HepG2 (cell line): ENCODE data around the gene PPP1R18. TPM values are rescaled to one million over a fixed set of nuclear protein-coding genes. Genes with fewer than 3 reads are reported as not detected.
A peak's percentile ranks its signal among the peaks of the same experiment; 100 is the strongest.

Source experiments
- CERS6 ChIP-seq: sonication (generic); formaldehyde crosslinking; IDR thresholded peaks from 2 replicates; pipeline ENCODE4 v1.5.0; 2020; ENCODE audit warnings: missing genetic modification reagents
- CREB1 ChIP-seq, 2 experiments: fragments of 450-650 bp in 1 of 2; IDR thresholded peaks; 2 replicates each; pipeline ENCODE4 v1.6.1; 2016 to 2017; ENCODE audit warnings: control low read depth in 1 of 2, mild to moderate bottlenecking in 1 of 2, missing compliant biosample characterization in 1 of 2, missing genetic modification characterization in 1 of 2
- DDIT3 ChIP-seq: sonication (generic); formaldehyde crosslinking; IDR thresholded peaks from 2 replicates; pipeline ENCODE4 v1.4.0; 2020; ENCODE audit warnings: mild to moderate bottlenecking, missing genetic modification reagents
- ERF ChIP-seq: IDR thresholded peaks from 2 replicates; pipeline ENCODE4 v1.6.1; 2018; ENCODE audit warnings: missing biosample characterization, missing genetic modification reagents
- ESRRA ChIP-seq: sonication (generic); formaldehyde crosslinking; IDR thresholded peaks from 2 replicates; pipeline ENCODE4 v1.5.1; 2020; ENCODE audit warnings: mild to moderate bottlenecking, low read depth, missing genetic modification reagents
- GABPA ChIP-seq, 2 experiments: IDR thresholded peaks; 2 replicates each; pipeline ENCODE4 v1.6.1; 2011 to 2016; ENCODE audit warnings: low read depth in 2 of 2, low read length in 1 of 2, missing biosample characterization in 1 of 2, missing genetic modification characterization in 1 of 2
- NCOA5 ChIP-seq: sonication (generic); formaldehyde crosslinking; IDR thresholded peaks from 2 replicates; pipeline ENCODE4 v1.4.0; 2020; ENCODE audit warnings: missing genetic modification reagents
- NFRKB ChIP-seq: fragments of 450-650 bp; IDR thresholded peaks from 2 replicates; pipeline ENCODE4 v1.6.1; 2017
- PLRG1 ChIP-seq: fragments of 450-650 bp; conservative IDR thresholded peaks from 2 replicates; pipeline ENCODE4 v1.6.1; 2016
- PRDM4 ChIP-seq: sonication (generic); formaldehyde crosslinking; IDR thresholded peaks from 2 replicates; pipeline ENCODE4 v1.9.0; 2021; ENCODE audit warnings: missing genetic modification reagents, borderline replicate concordance
- RBFOX2 ChIP-seq: fragments of 200-400 bp; formaldehyde crosslinking; IDR thresholded peaks from 2 replicates; pipeline ENCODE4 v1.6.1; 2017; ENCODE audit warnings: low read depth, mild to moderate bottlenecking, low read length
- RXRB ChIP-seq: IDR thresholded peaks from 2 replicates; pipeline ENCODE4 v1.6.1; 2016; ENCODE audit warnings: borderline replicate concordance, missing genetic modification reagents, missing compliant biosample characterization
- SALL1 ChIP-seq: sonication (generic); formaldehyde crosslinking; IDR thresholded peaks from 2 replicates; pipeline ENCODE4 v1.8.0; 2022; ENCODE audit warnings: mild to moderate bottlenecking, missing genetic modification reagents
- SKIL ChIP-seq: sonication (generic); formaldehyde crosslinking; IDR thresholded peaks from 2 replicates; pipeline ENCODE4 v1.8.0; 2022; ENCODE audit warnings: missing genetic modification reagents, mild to moderate bottlenecking, moderate library complexity, borderline replicate concordance
- ZFP36L2 ChIP-seq: sonication (generic); formaldehyde crosslinking; IDR thresholded peaks from 2 replicates; pipeline ENCODE4 v1.4.0; 2020; ENCODE audit warnings: missing genetic modification reagents
- ZFP37 ChIP-seq: sonication (generic); formaldehyde crosslinking; IDR thresholded peaks from 2 replicates; pipeline ENCODE4 v1.4.0; 2020; ENCODE audit warnings: missing genetic modification reagents, borderline replicate concordance
- ZNF446 ChIP-seq: sonication (generic); formaldehyde crosslinking; IDR thresholded peaks from 2 replicates; pipeline ENCODE4 v1.5.0; 2020; ENCODE audit warnings: mild to moderate bottlenecking, missing genetic modification reagents
- ZNF7 ChIP-seq: IDR thresholded peaks from 2 replicates; pipeline ENCODE4 v1.6.1; 2016; ENCODE audit warnings: missing biosample characterization, missing genetic modification reagents
- ZNF740 ChIP-seq: sonication (generic); formaldehyde crosslinking; IDR thresholded peaks from 2 replicates; pipeline ENCODE4 v1.4.0; 2020; ENCODE audit warnings: missing genetic modification reagents
- ZNF747 ChIP-seq: sonication (generic); formaldehyde crosslinking; IDR thresholded peaks from 2 replicates; pipeline ENCODE4 v1.8.1; 2023; ENCODE audit warnings: missing genetic modification reagents, mild to moderate bottlenecking, borderline replicate concordance
- ZNF749 ChIP-seq: sonication (generic); formaldehyde crosslinking; IDR thresholded peaks from 2 replicates; pipeline ENCODE4 v1.8.0; 2022; ENCODE audit warnings: mild to moderate bottlenecking, missing genetic modification reagents, moderate library complexity, borderline replicate concordance
- ZNF777 ChIP-seq: sonication (generic); formaldehyde crosslinking; IDR thresholded peaks from 2 replicates; pipeline ENCODE4 v1.4.0; 2020; ENCODE audit warnings: missing genetic modification reagents
- ZNF781 ChIP-seq: sonication (generic); formaldehyde crosslinking; IDR thresholded peaks from 2 replicates; pipeline ENCODE4 v1.5.1; 2020; ENCODE audit warnings: borderline replicate concordance, mild to moderate bottlenecking, missing genetic modification reagents; ENCODE audit errors: not compliant biosample characterization
- ZNF792 ChIP-seq: IDR thresholded peaks from 2 replicates; pipeline ENCODE4 v1.6.1; 2016
- ZNF879 ChIP-seq: sonication (generic); formaldehyde crosslinking; IDR thresholded peaks from 2 replicates; pipeline ENCODE4 v1.8.1; 2023; ENCODE audit warnings: missing genetic modification reagents
- polyA plus RNA-seq, 8 experiments: library from polyadenylated mRNA; depleted of rRNA in 3 of 8; stranded (reverse) in 7 of 8; unstranded in 1 of 8; fragments of >200 nt; fragmentation: Illumina TruSeq in 4 of 8; extraction: Trizol in 4 of 8; gene quantifications; 2 replicates each; pipeline versions ENCODE4 v1.2.1 to v1.2.3, GENCODE V29; 2011 to 2016; ENCODE audit warnings: low read depth in 4 of 8, missing spikeins in 1 of 8, mixed read lengths in 1 of 8; ENCODE audit not compliant: insufficient read depth in 1 of 8
- total RNA-seq, 5 experiments: library from RNA; depleted of rRNA; stranded (reverse); fragments of >200 nt; fragmentation: Illumina TruSeq; extraction: Trizol; gene quantifications; 2 replicates each; pipeline ENCODE4 v1.2.3, GENCODE V29; 2016; ENCODE audit warnings: low read depth in 1 of 5

The PPP1R18 gene
- total and polyA plus RNA-seq, 2 of the 13 experiments (the other 11 are each of a cell fraction or from before 2014, with no cell fraction given) = 4.9 to 9.2 TPM

- peak; percentile 57; the same call in 1 of the 2 replicates for TF ChIP-seq ZNF879 (CRISPR knock-in tag)
- no peak for TF ChIP-seq ZNF7
- TF ChIP-seq DDIT3 = no peak
- no peak for TF ChIP-seq CERS6 (CRISPR knock-in tag)
- TF ChIP-seq PLRG1 = no peak
- TF ChIP-seq SKIL = no peak
- peak; percentile 96 for TF ChIP-seq ERF (CRISPR knock-in tag)
- TF ChIP-seq ZFP36L2 (CRISPR knock-in tag) = no peak
- no peak for TF ChIP-seq NFRKB
- peak; percentile 85 for TF ChIP-seq RBFOX2
- peak; percentile 78 for TF ChIP-seq SALL1
- TF ChIP-seq ZFP37 (CRISPR knock-in tag) = no peak; the same call in 1 of the 2 replicates
- TF ChIP-seq CREB1 (IDR thresholded peaks at IDR 0.05) = 0 out of 2 replicates have a peak, but pooled peaks have one; percentile 19
- peak; percentile 83 for TF ChIP-seq CREB1 (CRISPR knock-in tag; IDR thresholded peaks at IDR 0.05)
- peak; percentile 80; the same call in 1 of the 2 replicates for TF ChIP-seq RXRB (CRISPR knock-in tag)
- TF ChIP-seq NCOA5 (CRISPR knock-in tag) = no peak
- TF ChIP-seq ZNF781 = peak; percentile 69
- TF ChIP-seq GABPA (IDR thresholded peaks at IDR 0.05; ENCODE audit: low read depth, low read length) = peak; percentile 65
- peak; percentile 92 for TF ChIP-seq GABPA (CRISPR knock-in tag; IDR thresholded peaks at IDR 0.05; ENCODE audit: low read depth)
- TF ChIP-seq ZNF749 (CRISPR knock-in tag) = no peak
- TF ChIP-seq ZNF446 (CRISPR knock-in tag) = no peak
- no peak for TF ChIP-seq ZNF740 (CRISPR knock-in tag)
- TF ChIP-seq ESRRA (CRISPR knock-in tag) = no peak
- no peak; the same call in 1 of the 2 replicates for TF ChIP-seq ZNF777
- peak; percentile 56 for TF ChIP-seq ZNF792 (CRISPR knock-in tag)
- no peak for TF ChIP-seq PRDM4 (CRISPR knock-in tag)
- peak; percentile 80; the same call in 1 of the 2 replicates for TF ChIP-seq ZNF747 (CRISPR knock-in tag)
Measured at GRCh38 chr6:30672445-30673253, 13.8 kb downstream of the PPP1R18 start, which contains the start of gene DHX16 (continued).
